PC-3 (cell line): Measurements from ENCODE around the gene CPEB2.

Source experiments
- CTCF ChIP-seq: fragments of 300-600 bp; sonication (generic); conservative IDR thresholded peaks from 2 replicates; pipeline ENCODE4 v1.5.1; 2017; ENCODE audit warnings: antibody characterized with exemption, low read depth, mild to moderate bottlenecking, low read length
- EZH2 ChIP-seq: fragments of 300-600 bp; sonication (generic); IDR thresholded peaks from one replicate; pipeline ENCODE4 v1.6.1; 2017; ENCODE audit warnings: antibody characterized with exemption, mild to moderate bottlenecking, low read length; ENCODE audit not compliant: unreplicated experiment

- TF ChIP-seq CTCF: no peak
- TF ChIP-seq EZH2: no peak
These were observed 19.7 kb downstream of the CPEB2 start for GRCh38 chr4:15021946-15022345.
